GM23338 (cell line): Measurements from ENCODE around the gene CDC23.

ENCODE experiments used
- CTCF ChIP-seq, 2 experiments: fragments of 200-600 bp in 1 of 2; sonication (generic) in 1 of 2; conservative IDR thresholded peaks; 2 replicates each; pipeline versions ENCODE4 v1.5.1 to v1.6.1; 2016 to 2017; ENCODE audit warnings: antibody characterized with exemption in 2 of 2, low read depth in 2 of 2, mild to moderate bottlenecking in 2 of 2, moderate library complexity in 1 of 2
- EZH2 ChIP-seq: fragments of 200-600 bp; sonication (generic); IDR thresholded peaks from one replicate; pipeline ENCODE4 v1.8.0; 2017; ENCODE audit warnings: antibody characterized with exemption, mild to moderate bottlenecking, low read depth; ENCODE audit not compliant: unreplicated experiment
- POLR2AphosphoS5 ChIP-seq: IDR thresholded peaks from 2 replicates; pipeline ENCODE4 v1.6.1; 2016; ENCODE audit warnings: antibody characterized with exemption, low read depth
- REST ChIP-seq: IDR thresholded peaks from one replicate; pipeline ENCODE4 v1.6.1; 2018; ENCODE audit warnings: antibody characterized with exemption; ENCODE audit not compliant: unreplicated experiment
- ZNF462 ChIP-seq: fragments of 250-450 bp; sonication (Bioruptor Pico); IDR thresholded peaks from 2 replicates; pipeline ENCODE4 v1.5.0; 2020; ENCODE audit warnings: mild to moderate bottlenecking, moderate library complexity

- TF ChIP-seq CTCF (conservative IDR thresholded peaks at IDR 0.05; ENCODE audit: low read depth in 2 of 2): no peak
- no peak for TF ChIP-seq ZNF462 (CRISPR knock-in tag)
- no peak for TF ChIP-seq POLR2AphosphoS5
- TF ChIP-seq EZH2: no peak
- no peak for TF ChIP-seq REST
Measured at GRCh38 chr5:138230981-138231589, 18.0 kb upstream of the CDC23 start.
